HCT116 (cell line): ENCODE results near the gene C1orf50. TPM values are rescaled to one million over a fixed set of nuclear protein-coding genes. Genes with fewer than 3 reads are reported as not detected.

ENCODE experiments used
- EGR1 ChIP-seq: IDR thresholded peaks from 2 replicates; pipeline ENCODE4 v1.6.1; 2012; ENCODE audit warnings: low read depth
- POLR2A ChIP-seq: IDR thresholded peaks from 2 replicates; pipeline ENCODE4 v1.7.0; 2011; ENCODE audit warnings: borderline replicate concordance; ENCODE audit not compliant: insufficient read depth, insufficient read length; ENCODE audit errors: extremely low read depth
- POLR2AphosphoS5 ChIP-seq: IDR thresholded peaks from 2 replicates; pipeline ENCODE4 v1.6.1; 2011; ENCODE audit warnings: mild to moderate bottlenecking, low read depth, low read length, moderate library complexity
- RAD21 ChIP-seq: IDR thresholded peaks from 2 replicates; pipeline ENCODE4 v1.6.1; 2012; ENCODE audit warnings: low read depth, mild to moderate bottlenecking
- REST ChIP-seq: IDR thresholded peaks from 2 replicates; pipeline ENCODE4 v1.6.1; 2012; ENCODE audit warnings: low read depth
- SIN3A ChIP-seq: IDR thresholded peaks from 2 replicates; pipeline ENCODE4 v1.6.1; 2012; ENCODE audit warnings: low read depth
- SP1 ChIP-seq: IDR thresholded peaks from 2 replicates; pipeline ENCODE4 v1.6.1; 2012; ENCODE audit warnings: low read depth
- SRF ChIP-seq: IDR thresholded peaks from 2 replicates; pipeline ENCODE4 v1.6.1; 2012; ENCODE audit warnings: low read depth
- ZBTB33 ChIP-seq: IDR thresholded peaks from 2 replicates; pipeline ENCODE4 v1.6.1; 2011; ENCODE audit warnings: mild to moderate bottlenecking, low read length, moderate library complexity; ENCODE audit not compliant: insufficient replicate concordance; ENCODE audit errors: extremely low read depth
- ZNF274 ChIP-seq: fragments of 200-500 bp; sonication (Bioruptor generic); IDR thresholded peaks from 2 replicates; pipeline ENCODE4 v1.6.1; 2014; ENCODE audit warnings: mild to moderate bottlenecking, low read depth, low read length, inconsistent platforms
- total RNA-seq: library from RNA; stranded (reverse); gene quantifications from one replicate; pipeline ENCODE4 v1.2.1, GENCODE V29; 2021; ENCODE audit not compliant: unreplicated experiment

Gene C1orf50
- total RNA-seq, 1 experiment from 2014 or later = 5.8 TPM

- TF ChIP-seq POLR2AphosphoS5 (peak; percentile 37; the same call in 1 of the 2 replicates), SP1 (no peak), RAD21 (peak; percentile 41; the same call in 1 of the 2 replicates), REST (no peak), SRF (no peak), EGR1 (no peak), SIN3A (no peak), POLR2A (no peak), ZNF274 (no peak), ZBTB33 (no peak)
Measured at GRCh38 chr1:42765832-42766740, 963 bp upstream of the C1orf50 start (continued).
